COLO668 (cell line): ENCODE data around the gene GMCL2.
"Not testable (repeated sequence)": the region's sequence is repeated elsewhere in the genome, so short reads cannot be mapped to it uniquely, and the experiment has no call there.

Experiments
- DNase-seq: peaks from one replicate; lab custom pipeline; 2025; ENCODE audit not compliant: unreplicated experiment; lab: John Stamatoyannopoulos, UW

GMCL2 gene

GRCh38 chr5:178206166-178207101 is 19.3 kb upstream of the GMCL2 start:
- no peak for DNase-seq

GRCh38 chr5:178205749-178206047 is 18.5 kb upstream of the GMCL2 start:
- DNase-seq: no peak

DNA sequence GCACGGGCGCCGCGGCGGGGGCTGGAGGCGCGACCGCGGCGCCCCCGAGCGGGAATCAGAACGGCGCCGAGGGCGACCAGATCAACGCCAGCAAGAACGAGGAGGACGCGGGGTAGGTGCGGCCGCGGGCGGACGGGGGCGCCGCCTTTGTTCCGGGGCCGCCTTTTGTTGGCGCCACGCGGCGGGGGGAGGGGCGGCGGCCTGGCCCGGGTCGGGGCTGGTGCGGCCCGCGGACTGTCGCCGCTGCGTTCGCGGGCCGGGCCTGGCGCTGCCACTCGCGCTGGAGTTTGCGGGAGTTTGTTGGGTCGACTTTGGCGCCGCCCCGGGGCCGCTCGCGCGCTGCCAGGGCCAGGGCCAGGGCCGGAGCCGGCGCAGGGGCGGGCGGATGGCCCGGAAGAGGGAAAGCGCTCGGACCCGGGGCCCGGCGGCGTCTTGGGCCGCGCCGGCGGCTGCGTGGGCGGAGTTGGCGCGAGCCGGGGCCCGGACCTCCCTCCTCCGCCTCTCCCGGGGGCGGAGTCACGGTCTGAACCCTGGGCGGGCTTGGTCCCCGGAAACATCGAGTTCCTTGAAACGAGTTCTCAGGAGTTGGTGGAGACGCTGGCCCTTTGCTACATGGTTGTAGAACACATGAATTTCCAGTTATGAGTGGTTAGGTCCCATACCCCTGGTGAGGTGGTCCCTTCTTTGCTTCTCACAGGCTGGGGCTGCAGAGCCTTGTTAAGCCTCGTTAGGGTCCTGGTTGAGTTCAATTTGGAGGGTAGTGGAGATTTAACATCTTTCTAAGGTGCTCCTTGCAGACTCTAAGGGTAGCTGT is 18.0 kb upstream of the GMCL2 start:
- peak; percentile 76 for DNase-seq

- peak; percentile 92 for DNase-seq
Observed at GRCh38 chr5:178204182-178204934, 17.2 kb upstream of the GMCL2 start, which contains the start of gene HNRNPAB. TSS of gene HNRNPAB (plus strand) at chr5:178204533. CDS start at chr5:178204838, 305 bp downstream.

- no peak for DNase-seq
Observed at GRCh38 chr5:178203670-178204181, 16.6 kb upstream of the GMCL2 start.

GRCh38 chr5:178202541-178202940 is 15.4 kb upstream of the GMCL2 start:
- no peak for DNase-seq

DNA sequence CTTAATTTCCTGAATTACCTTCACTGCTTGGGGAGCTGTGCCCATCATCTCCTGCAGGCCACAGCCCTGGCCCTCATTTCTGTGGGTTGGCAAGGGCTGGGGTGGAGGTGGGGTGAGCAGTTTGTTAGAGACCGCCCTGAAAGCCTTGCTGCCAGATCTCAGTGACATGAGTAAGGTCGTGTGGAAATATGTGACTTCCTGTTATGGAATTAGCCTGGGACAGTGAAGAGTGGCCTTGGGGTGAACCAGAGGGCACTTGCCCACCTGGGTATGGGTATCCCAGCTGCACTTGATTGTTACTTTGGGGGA is 14.7 kb upstream of the GMCL2 start:
- no peak for DNase-seq

GRCh38 chr5:178201221-178201926 is 14.2 kb upstream of the GMCL2 start:
- no peak for DNase-seq

GRCh38 chr5:178199581-178200434 is 12.6 kb upstream of the GMCL2 start:
- no peak for DNase-seq

DNA sequence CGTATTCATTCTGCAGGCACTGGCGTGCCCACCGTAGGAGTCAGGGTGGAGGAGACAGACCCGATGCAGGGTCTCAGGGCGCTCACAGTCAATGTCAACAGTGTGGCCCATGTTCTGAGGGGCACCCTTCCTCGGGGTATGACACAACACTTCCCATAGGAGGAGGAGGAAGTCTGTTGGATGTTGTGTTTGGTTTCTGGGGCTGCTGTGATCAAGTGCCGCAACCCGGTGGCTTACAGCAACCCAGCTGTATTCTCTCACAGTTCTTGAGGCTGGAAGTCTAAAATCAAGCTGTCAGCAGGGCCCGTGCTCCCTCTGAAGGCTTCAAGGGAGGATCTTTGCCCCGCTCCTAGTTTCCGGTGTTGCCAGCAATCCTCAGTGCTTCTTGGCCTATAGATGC is 11.5 kb upstream of the GMCL2 start:
- no peak for DNase-seq

DNA sequence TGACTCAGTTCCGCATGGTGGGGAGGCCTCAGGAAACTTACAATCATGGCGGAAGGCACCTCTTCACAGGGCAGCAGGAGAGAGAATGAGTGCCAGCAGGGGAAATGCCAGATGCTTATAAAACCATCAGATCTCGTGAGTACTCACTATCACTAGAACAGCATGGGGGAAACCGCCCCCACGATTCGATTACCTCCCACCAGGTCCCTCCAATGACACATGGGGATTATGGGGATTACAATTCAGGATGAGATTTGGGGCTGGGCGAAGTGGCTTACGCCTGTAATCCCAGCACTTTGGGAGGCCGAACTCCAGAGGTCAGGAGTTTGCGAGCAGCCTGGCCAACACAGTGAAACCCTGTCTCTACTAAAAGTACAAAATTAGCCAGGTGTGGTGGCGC is 11.0 kb upstream of the GMCL2 start:
- not testable (repeated sequence) for DNase-seq

DNA sequence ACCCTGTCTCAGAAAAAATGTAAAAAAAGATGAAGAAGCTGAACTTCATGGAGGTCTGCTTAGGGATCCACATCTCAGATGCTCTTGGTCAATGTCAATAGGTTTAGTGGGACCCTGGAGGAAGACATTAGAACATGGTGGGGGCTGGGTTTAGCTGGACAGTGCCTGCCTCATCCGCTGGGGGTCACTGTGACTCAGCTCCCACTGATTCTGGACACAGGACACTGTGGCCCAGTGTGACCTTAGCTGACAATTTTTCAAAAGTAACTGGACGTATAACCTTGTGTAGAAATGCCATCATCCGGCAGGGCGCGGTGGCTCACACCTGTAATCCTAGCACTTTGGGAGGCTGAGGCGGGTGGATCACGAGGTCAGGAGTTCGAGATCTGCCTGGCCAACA is 9.8 kb upstream of the GMCL2 start:
- no peak for DNase-seq

DNA sequence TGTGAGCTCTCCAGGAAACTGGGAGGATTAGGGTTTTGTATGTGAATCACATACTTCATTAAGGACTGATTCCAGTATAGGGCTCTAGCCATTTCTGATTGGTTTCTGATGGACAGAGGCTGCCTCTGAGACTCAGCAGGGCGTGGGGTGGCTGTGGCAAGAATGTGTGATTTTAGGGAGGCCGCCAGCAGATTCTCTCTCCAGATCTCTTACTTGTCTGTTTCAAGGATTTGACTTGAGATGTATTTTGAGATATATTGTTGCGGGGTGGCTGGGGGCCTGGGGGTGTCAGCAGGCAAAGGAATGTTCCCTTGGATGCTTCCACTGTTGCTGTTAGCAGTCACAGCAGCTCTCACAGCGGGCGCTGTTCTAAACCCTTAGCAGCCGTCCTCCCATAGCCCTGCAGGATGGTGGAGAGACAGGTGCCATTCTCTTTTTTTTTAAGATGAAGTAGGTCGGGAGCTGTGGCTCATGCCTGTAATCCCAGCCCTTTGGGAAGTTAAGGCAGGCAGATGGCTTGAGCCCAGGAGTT is 9.2 kb upstream of the GMCL2 start:
- no peak for DNase-seq

DNA sequence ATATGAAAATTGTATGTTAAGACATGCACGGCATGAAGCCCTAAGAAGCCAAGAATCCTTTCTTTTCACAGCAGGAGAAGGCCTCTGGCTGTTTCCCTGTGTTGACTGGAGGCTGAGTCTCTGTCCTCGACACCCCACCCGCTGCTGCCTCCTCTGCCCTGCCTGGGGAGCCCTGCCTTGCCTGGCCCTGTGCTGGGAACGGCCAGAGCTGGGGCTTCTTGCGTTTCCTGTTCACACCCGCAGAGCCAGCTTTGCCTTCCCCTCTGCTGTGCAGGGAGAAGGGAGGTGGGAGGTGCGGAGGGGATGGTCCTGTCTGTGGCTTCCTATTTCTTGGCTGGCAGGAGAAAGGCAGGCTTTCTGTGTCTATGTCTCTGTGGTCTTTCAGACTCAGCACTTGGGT is 6.9 kb upstream of the GMCL2 start:
- no peak for DNase-seq

DNA sequence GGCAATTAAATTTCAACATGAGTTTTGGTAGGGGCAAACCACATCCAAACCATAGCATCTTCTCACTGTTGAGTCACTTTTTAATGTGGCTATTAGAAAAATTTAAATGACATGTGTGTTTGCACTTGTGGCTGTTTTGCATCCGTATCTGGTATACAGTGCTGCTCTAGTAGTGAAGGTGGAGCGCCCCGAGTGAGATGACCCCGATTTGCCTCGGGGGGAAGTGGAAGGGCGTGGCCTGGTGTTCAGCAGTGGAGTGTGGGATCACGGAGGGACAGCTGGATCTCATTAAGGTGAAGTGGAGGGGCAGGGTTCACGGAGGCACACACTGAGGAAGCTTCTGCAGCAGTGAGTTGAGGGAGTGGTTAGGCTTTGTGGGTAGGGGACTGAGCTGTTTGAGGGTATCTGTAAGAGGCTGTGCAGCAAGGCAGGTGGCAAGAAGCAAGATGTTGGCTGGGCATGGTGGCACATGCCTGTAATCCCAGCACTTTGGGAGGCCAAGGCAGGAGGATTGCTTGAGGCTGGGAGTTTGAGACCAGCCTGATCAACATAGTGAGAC is 6.2 kb upstream of the GMCL2 start:
- DNase-seq: no peak

DNA sequence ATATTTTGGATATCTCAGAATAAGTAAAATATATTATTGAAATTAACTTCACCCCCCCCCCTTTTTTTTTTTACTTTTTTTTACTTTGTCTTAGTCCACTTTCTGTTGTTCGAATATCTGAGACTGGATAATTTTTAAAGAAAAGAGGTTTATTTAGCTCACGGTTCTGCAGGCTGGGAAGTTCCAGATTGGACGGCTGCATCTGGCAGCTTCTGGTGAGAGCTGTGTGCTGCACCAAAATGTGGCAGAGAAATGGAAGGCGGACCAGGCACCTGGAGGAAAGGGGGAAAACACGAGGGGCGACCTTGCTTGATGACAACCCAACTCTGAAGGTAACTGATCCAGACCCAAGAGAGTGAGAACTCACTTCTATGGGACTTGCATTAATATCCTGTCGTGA is 5.6 kb upstream of the GMCL2 start:
- DNase-seq: no peak

- no peak for DNase-seq
Observed at GRCh38 chr5:178192244-178192643, 5.1 kb upstream of the GMCL2 start.

DNA sequence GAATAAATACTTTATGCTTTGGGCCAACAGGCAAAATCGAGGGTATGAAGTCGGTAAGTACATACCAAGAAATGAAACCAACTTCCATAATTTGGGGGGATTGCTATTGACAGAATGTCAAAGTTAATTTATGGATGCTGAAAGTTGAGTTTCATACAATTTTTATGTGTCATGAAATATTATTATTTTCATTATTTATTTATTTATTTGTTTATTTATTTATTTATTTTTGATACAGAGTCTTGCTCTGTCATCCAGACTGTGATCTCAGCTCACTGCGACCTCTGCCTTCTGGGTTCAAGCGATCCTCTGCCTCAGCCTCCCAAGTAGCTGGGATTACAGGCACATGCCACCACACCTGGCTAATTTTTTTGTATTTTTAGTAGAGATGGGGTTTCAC is 4.5 kb upstream of the GMCL2 start:
- no peak for DNase-seq

DNA sequence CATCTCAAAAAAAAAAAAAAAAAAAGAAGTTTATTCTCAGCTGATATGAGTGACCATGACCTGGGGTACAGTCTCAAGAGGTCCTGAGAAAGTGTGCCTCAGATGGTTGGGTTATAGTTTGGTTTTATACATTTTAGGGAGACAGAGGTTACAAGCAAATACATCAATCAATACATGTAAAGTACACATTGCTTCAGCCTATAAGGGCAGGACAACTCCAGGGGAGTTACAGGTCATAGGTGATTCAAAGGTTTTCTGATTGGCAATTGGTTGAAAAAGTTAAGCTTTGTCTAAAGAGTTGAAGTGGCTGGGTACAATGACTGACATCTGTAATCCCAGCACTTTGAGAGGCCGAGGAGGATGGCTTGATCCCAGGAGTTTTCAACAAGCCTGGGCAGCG is 2.3 kb upstream of the GMCL2 start:
- no peak for DNase-seq
